ENCODE data around the gene SUMF1. TPM values are rescaled to one million over a fixed set of nuclear protein-coding genes. Genes with fewer than 3 reads are reported as not detected.

Gene SUMF1
- total RNA-seq, 1 donor = 45.6 TPM

GRCh38 chr3:4358273-4358672 is 108.8 kb downstream of the SUMF1 start:
- TF ChIP-seq CTCF (IDR thresholded peaks at IDR 0.05; ENCODE audit: insufficient read depth, low read length) = no peak
- no peak overlapping the region for H3K4me3 ChIP-seq (ENCODE audit: low read depth, low read length)
- no peak for DNase-seq (ENCODE audit: low read depth)

- TF ChIP-seq CTCF (IDR thresholded peaks at IDR 0.05; ENCODE audit: insufficient read depth, low read length) = no peak
- DNase-seq (ENCODE audit: low read depth) = no peak
- H3K4me3 ChIP-seq (ENCODE audit: low read depth, low read length) = no peak overlapping the region
Observed at GRCh38 chr3:4356546-4357410, 110.3 kb downstream of the SUMF1 start.

GRCh38 chr3:4356220-4356540 is 110.9 kb downstream of the SUMF1 start:
- no peak for TF ChIP-seq CTCF (IDR thresholded peaks at IDR 0.05; ENCODE audit: insufficient read depth, low read length)
- H3K4me3 ChIP-seq (ENCODE audit: low read depth, low read length) = no peak overlapping the region
- DNase-seq (ENCODE audit: low read depth) = no peak

DNA sequence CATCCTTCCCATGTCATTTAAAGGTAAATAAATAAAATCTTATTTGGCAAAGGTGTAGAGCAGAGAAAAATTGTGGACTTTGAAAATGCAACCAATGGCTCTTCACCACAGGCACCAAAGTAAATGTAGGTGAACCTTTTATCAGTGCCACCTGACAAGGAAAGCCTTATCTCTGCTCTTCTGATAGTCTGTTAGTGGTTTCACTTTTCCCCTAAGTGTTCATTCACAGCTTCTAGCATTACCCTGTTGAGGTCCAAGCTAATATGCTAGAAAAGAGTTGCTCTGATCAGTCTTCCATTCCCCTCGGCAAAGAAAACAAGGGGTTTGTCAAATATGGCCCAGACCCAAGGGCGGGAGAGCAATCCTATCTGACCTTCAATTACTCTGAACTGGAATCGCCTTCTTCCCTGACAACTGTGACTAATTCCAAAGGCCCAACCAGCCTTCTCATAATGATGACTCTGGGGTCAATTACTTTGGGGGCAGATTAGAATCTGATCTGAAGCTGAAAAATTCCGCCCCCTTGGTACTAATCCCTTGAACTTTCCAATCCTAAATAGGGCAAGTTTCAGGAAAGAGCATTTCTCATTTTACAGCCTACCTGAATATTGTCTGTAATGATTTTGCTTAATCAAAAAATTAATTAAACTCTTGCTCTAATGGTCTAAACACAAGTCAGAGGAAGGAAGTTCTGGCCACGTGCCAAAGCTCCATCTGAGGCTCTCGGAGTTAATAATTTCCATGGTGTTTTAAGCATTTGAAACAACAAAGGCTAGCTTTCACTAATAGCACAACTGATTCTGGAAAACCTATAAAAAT is 111.5 kb downstream of the SUMF1 start:
- no peak for DNase-seq (ENCODE audit: low read depth)
- TF ChIP-seq CTCF (IDR thresholded peaks at IDR 0.05; ENCODE audit: insufficient read depth, low read length) = no peak
- no peak overlapping the region for H3K4me3 ChIP-seq (ENCODE audit: low read depth, low read length)

- no peak for DNase-seq (ENCODE audit: low read depth)
- H3K4me3 ChIP-seq (ENCODE audit: low read depth, low read length) = no peak overlapping the region
- no peak for TF ChIP-seq CTCF (IDR thresholded peaks at IDR 0.05; ENCODE audit: insufficient read depth, low read length)
Observed at GRCh38 chr3:4351872-4352271, 115.2 kb downstream of the SUMF1 start.

- TF ChIP-seq CTCF (IDR thresholded peaks at IDR 0.05; ENCODE audit: insufficient read depth, low read length) = no peak
- DNase-seq (ENCODE audit: low read depth) = peak; percentile 71
- H3K4me3 ChIP-seq (ENCODE audit: low read depth, low read length) = peak overlapping the region; percentile 43
Observed at GRCh38 chr3:4351164-4351855, 115.8 kb downstream of the SUMF1 start.

Measured in fibroblast of the aortic adventitia (primary cell).